K562 (cell line): ENCODE data around the gene EMC9. TPM values are rescaled to one million over a fixed set of nuclear protein-coding genes. Genes with fewer than 3 reads are reported as not detected.

Experiments used
- ATAC-seq: fragments of 200-7000 bp; cut with Tn5 transposase; 3 replicates; pipeline ENCODE4 v1.9.1; 2020; ENCODE audit warnings: moderate library complexity
- BruUV-seq: library from RNA; stranded (reverse); fragments of 400-500 nt; replicated peaks from 2 replicates; lab custom pipeline; 2021; lab: Mats Ljungman, UMichigan
- CTCF ChIA-PET: fragments of 300-600 bp; formaldehyde crosslinking; extraction: SDS; loops from one replicate; lab custom pipeline; 2021; ENCODE audit warnings: low intra/inter-chr PET ratio; lab: Yijun Ruan, JAX
- POLR2A ChIA-PET: fragments of 300-600, 350-650 bp; sonication (Branson Sonifier 250); formaldehyde crosslinking; extraction: SDS; loops from one replicate; lab custom pipeline; 2021; ENCODE audit warnings: antibody characterized with exemption, inconsistent platforms; lab: Yijun Ruan, JAX
- DNase-seq, 4 experiments: peaks; one replicate each; pipeline versions ENCODE4 v3.0.0 to v3.0.0-alpha.2; 2011 to 2018; ENCODE audit warnings: low spot score in 3 of 4, mixed read lengths in 3 of 4; ENCODE audit errors: extremely low read depth in 1 of 4
- FAIRE-seq: peaks from 2 replicates; lab custom pipeline; 2011; peaks lifted over from hg19 to GRCh38; lab: Jason Lieb, UNC
- H2AFZ ChIP-seq: 2 replicates; pipeline ENCODE4 v1.6.0; 2011; ENCODE audit warnings: low read depth, low read length, control low read depth, inconsistent platforms
- H3K27ac ChIP-seq: fragments of 200-600 bp; 3 replicates; pipeline ENCODE4 v1.8.0; 2011; ENCODE audit warnings: low read depth, mild to moderate bottlenecking, control low read depth, inconsistent platforms, low read length, moderate library complexity, mixed read lengths; ENCODE audit errors: extremely low read depth
- H3K27me3 ChIP-seq, 2 experiments: fragments of 300-600 bp in 1 of 2; 2 replicates in 1 of 2; 3 replicates in 1 of 2; pipeline versions ENCODE4 v1.6.0 to v1.8.0; 2011; ENCODE audit warnings: inconsistent platforms in 2 of 2, low read length in 2 of 2, mild to moderate bottlenecking in 1 of 2, mixed read lengths in 1 of 2, moderate library complexity in 1 of 2; ENCODE audit not compliant: control insufficient read depth in 2 of 2, insufficient read depth in 2 of 2
- H3K36me3 ChIP-seq: fragments of 300-600 bp; 3 replicates; pipeline ENCODE4 v1.8.0; 2011; ENCODE audit warnings: mild to moderate bottlenecking, low read length, inconsistent platforms; ENCODE audit not compliant: control insufficient read depth, insufficient read depth
- H3K4me1 ChIP-seq, 2 experiments: fragments of 200-600 bp in 1 of 2; replicated peaks in 1 of 2; 2 replicates in 1 of 2; 3 replicates in 1 of 2; pipeline versions ENCODE4 v1.5.1 to v1.8.0; 2011; ENCODE audit warnings: inconsistent platforms in 2 of 2, low read length in 2 of 2, mild to moderate bottlenecking in 1 of 2, mixed read lengths in 1 of 2, moderate library complexity in 1 of 2; ENCODE audit not compliant: control insufficient read depth in 2 of 2, insufficient read depth in 2 of 2
- H3K4me2 ChIP-seq: 2 replicates; pipeline ENCODE4 v1.6.1; 2011; ENCODE audit warnings: low read length, control low read depth, inconsistent platforms, mixed read lengths; ENCODE audit not compliant: insufficient read depth
- H3K4me3 ChIP-seq: fragments of 200-600 bp; sonication (generic), shearing (Covaris generic); 2 replicates; pipeline ENCODE4 v1.5.1; 2016; ENCODE audit warnings: control low read depth, inconsistent platforms
- H3K79me2 ChIP-seq: fragments of 200-600 bp; 3 replicates; pipeline ENCODE4 v1.8.0; 2011; ENCODE audit warnings: low read length, inconsistent platforms; ENCODE audit not compliant: control insufficient read depth, insufficient read depth
- H3K9ac ChIP-seq, 2 experiments: 2 replicates each; pipeline versions ENCODE4 v1.6.0 to v1.6.1; 2011; ENCODE audit warnings: low read depth in 2 of 2, low read length in 2 of 2, control low read depth in 1 of 2, inconsistent platforms in 1 of 2, mild to moderate bottlenecking in 1 of 2, mixed read lengths in 1 of 2; ENCODE audit not compliant: insufficient read depth in 1 of 2
- H3K9me1 ChIP-seq: one replicate; pipeline ENCODE4 v1.6.0; 2011; ENCODE audit warnings: inconsistent platforms, mild to moderate bottlenecking, low read length, moderate library complexity; ENCODE audit not compliant: control insufficient read depth, insufficient read depth
- H3K9me3 ChIP-seq: replicated peaks from 2 replicates; pipeline ENCODE4 v1.5.1; 2011; ENCODE audit warnings: low read depth, low read length, inconsistent platforms; ENCODE audit not compliant: control insufficient read depth, insufficient read depth
- H4K20me1 ChIP-seq: replicated peaks from 2 replicates; pipeline ENCODE4 v1.6.1; 2011; ENCODE audit warnings: low read length, inconsistent platforms, mixed read lengths; ENCODE audit not compliant: control insufficient read depth, insufficient read depth
- CBX1 ChIP-seq: sonication (generic); IDR thresholded peaks from 2 replicates; pipeline ENCODE4 v1.6.1; 2016; ENCODE audit warnings: antibody characterized with exemption, low read depth, mild to moderate bottlenecking
- CHCHD3 ChIP-seq: fragments of 250-450 bp; sonication (Bioruptor Pico); IDR thresholded peaks from 2 replicates; pipeline ENCODE4 v2.1.2; 2022; ENCODE audit warnings: mild to moderate bottlenecking
- DIDO1 ChIP-seq: fragments of 450-650 bp; IDR thresholded peaks from 2 replicates; pipeline ENCODE4 v1.6.1; 2016; ENCODE audit warnings: low read depth, missing biosample characterization, missing genetic modification characterization
- EGR1 ChIP-seq: fragments of 450-650 bp; conservative IDR thresholded peaks from 2 replicates; pipeline ENCODE4 v1.6.1; 2017; ENCODE audit warnings: mild to moderate bottlenecking
- MAFF ChIP-seq: IDR thresholded peaks from 2 replicates; pipeline ENCODE4 v1.6.1; 2012; ENCODE audit warnings: low read length, improper control_type of control experiment
- NONO ChIP-seq, 2 experiments: fragments of 200-400 bp in 1 of 2; fragments of 450-650 bp in 1 of 2; formaldehyde crosslinking in 1 of 2; IDR thresholded peaks; 2 replicates each; pipeline ENCODE4 v1.6.1; 2017; ENCODE audit warnings: low read depth in 2 of 2, mild to moderate bottlenecking in 2 of 2, moderate library complexity in 2 of 2, low read length in 1 of 2
- RFX1 ChIP-seq: fragments of 450-650 bp; IDR thresholded peaks from 2 replicates; pipeline ENCODE4 v1.6.1; 2016; ENCODE audit warnings: mild to moderate bottlenecking, moderate library complexity
- SP1 ChIP-seq: sonication (generic); formaldehyde crosslinking; IDR thresholded peaks from 2 replicates; pipeline ENCODE4 v1.8.1; 2022; ENCODE audit warnings: mild to moderate bottlenecking, missing genetic modification reagents
- TCF7 ChIP-seq: sonication (generic); IDR thresholded peaks from 2 replicates; pipeline ENCODE4 v1.6.1; 2016; ENCODE audit warnings: antibody characterized with exemption, borderline replicate concordance
- TCFL5 ChIP-seq: fragments of 250-450 bp; sonication (Bioruptor Pico); conservative IDR thresholded peaks from 2 replicates; pipeline ENCODE4 v1.6.1; 2021; ENCODE audit warnings: mild to moderate bottlenecking, moderate library complexity, matching md5 sums
- ZNF76 ChIP-seq: fragments of 250-450 bp; sonication (Bioruptor Pico); IDR thresholded peaks from 2 replicates; pipeline ENCODE4 v1.4.0; 2020; ENCODE audit warnings: mild to moderate bottlenecking, moderate library complexity, borderline replicate concordance
- ZNF778 ChIP-seq: fragments of 450-650 bp; formaldehyde crosslinking; IDR thresholded peaks from 2 replicates; pipeline ENCODE4 v1.4.0; 2020; ENCODE audit warnings: mild to moderate bottlenecking, moderate library complexity
- WGBS: fragments of 100-300 bp; shearing (Covaris generic); methylation state at CpG from one replicate; pipeline ENCODE4 v1.1.6; 2016; ENCODE audit warnings: low coverage, mixed read lengths; ENCODE audit not compliant: insufficient coverage; ENCODE audit errors: missing lambda C conversion rate; 5-methylcytosine and 5-hydroxymethylcytosine counted together
- in situ Hi-C: fragments of 300-500 bp; cut with MboI; formaldehyde crosslinking; loops from 4 replicates; pipeline ENCODE4 v1.15.0; 2018; ENCODE audit warnings: inconsistent platforms, mixed read lengths
- intact Hi-C: fragments of 100-400 bp; cut with micrococcal nuclease; formaldehyde crosslinking; loops from 2 replicates; pipeline ENCODE4 v1.14.2; 2022
- polyA plus RNA-seq, 8 experiments: library from polyadenylated mRNA; depleted of rRNA in 4 of 8; stranded (reverse) in 5 of 8; unstranded in 3 of 8; fragments of >200 nt; fragmentation: Nextera tagmentation in 2 of 8; fragmentation: Illumina TruSeq in 1 of 8; extraction: Ambion mirVana in 2 of 8; extraction: Trizol in 1 of 8; gene quantifications; 2 replicates each; pipeline versions ENCODE4 v1.2.1 to v1.2.3, GENCODE V29; 2011 to 2014; ENCODE audit warnings: inconsistent platforms in 1 of 8, missing spikeins in 1 of 8
- total RNA-seq, 7 experiments: library from RNA; depleted of rRNA in 6 of 7; stranded (reverse); fragments of >200 nt in 6 of 7; fragmentation: Illumina TruSeq in 2 of 7; extraction: Trizol in 2 of 7; gene quantifications; 2 replicates each; pipeline versions ENCODE4 v1.2.1 to v1.2.3, GENCODE V29; 2011 to 2021; ENCODE audit warnings: low replicate concordance in 1 of 7
- TF ChIP-seq, protein P1 (sequence below): sonication (generic); formaldehyde crosslinking; IDR thresholded peaks from 2 replicates; pipeline ENCODE4 v1.8.0; 2022; ENCODE audit warnings: mild to moderate bottlenecking, missing genetic modification reagents, borderline replicate concordance
- TF ChIP-seq, protein P2 (sequence below): fragments of 450-650 bp; formaldehyde crosslinking; conservative IDR thresholded peaks from 2 replicates; pipeline ENCODE4 v1.4.0; 2022; ENCODE audit warnings: mild to moderate bottlenecking, missing genetic modification characterization

Gene EMC9
- total and polyA plus RNA-seq, 9 of the 15 experiments (the other 6 are each of a cell fraction or from before 2014, with no cell fraction given) = 3.1 to 13.2 (median 7.8) TPM

DNA sequence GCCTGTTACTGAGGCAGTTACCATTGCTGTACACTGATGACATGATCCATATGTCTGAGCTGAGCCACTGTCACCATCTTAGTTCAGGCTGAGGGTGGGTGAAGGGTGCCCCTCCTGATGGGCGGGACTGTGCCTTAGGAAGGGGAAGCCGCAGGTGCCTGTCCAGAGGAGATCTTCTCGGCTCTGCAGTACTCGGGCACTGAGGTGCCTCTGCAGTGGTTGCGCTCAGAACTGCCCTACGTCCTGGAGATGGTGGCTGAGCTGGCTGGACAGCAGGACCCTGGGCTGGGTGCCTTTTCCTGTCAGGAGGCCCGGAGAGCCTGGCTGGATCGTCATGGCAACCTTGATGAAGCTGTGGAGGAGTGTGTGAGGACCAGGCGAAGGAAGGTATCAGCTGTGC lies 9.6 kb upstream of the EMC9 start:
- Histone ChIP-seq H3K27me3 (no peaks in the 10 kb centered on the region), H3K9me3 (no peaks in the 10 kb centered on the region), H3K9ac (no peak overlapping the region), H3K36me3 (peaks cover 59% of the 10 kb centered on the region; the same call in 2 of the 3 replicates), H3K79me2 (peaks cover 19% of the 10 kb centered on the region), H2AFZ (no peak overlapping the region), H3K4me1 (peaks cover 6 to 24% of the 10 kb centered on the region in 2 experiments; a peak in 4 of 5 replicates), H3K9me1 (no peaks in the 10 kb centered on the region), H3K4me2 (no peak overlapping the region), H3K4me3 (no peak overlapping the region), H4K20me1 (no peaks in the 10 kb centered on the region), H3K27ac (no peak overlapping the region)
- ATAC-seq (no peak), FAIRE-seq (no peak), DNase-seq (no peak)
- ChIA-PET CTCF (no interaction called here), POLR2A (interaction anchor here (1.1 to 1.2 kb wide), 2 partner anchors 10 to 14 kb away, joined by 3 to 4 read pairs; partner anchors contain the start of gene IRF9)
- peak; percentile 51 for TF ChIP-seq RFX1
- TF ChIP-seq, protein P1, sequence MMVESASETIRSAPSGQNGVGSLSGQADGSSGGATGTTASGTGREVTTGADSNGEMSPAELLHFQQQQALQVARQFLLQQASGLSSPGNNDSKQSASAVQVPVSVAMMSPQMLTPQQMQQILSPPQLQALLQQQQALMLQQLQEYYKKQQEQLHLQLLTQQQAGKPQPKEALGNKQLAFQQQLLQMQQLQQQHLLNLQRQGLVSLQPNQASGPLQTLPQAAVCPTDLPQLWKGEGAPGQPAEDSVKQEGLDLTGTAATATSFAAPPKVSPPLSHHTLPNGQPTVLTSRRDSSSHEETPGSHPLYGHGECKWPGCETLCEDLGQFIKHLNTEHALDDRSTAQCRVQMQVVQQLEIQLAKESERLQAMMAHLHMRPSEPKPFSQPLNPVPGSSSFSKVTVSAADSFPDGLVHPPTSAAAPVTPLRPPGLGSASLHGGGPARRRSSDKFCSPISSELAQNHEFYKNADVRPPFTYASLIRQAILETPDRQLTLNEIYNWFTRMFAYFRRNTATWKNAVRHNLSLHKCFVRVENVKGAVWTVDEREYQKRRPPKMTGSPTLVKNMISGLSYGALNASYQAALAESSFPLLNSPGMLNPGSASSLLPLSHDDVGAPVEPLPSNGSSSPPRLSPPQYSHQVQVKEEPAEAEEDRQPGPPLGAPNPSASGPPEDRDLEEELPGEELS (CRISPR knock-in tag) = no peak
- no TSS peak for BruUV-seq
- in situ Hi-C loops = no loop called here
- intact Hi-C loops = no loop called here
- 96% methylated on average over 9 of the region's 9 CpGs for WGBS

DNA sequence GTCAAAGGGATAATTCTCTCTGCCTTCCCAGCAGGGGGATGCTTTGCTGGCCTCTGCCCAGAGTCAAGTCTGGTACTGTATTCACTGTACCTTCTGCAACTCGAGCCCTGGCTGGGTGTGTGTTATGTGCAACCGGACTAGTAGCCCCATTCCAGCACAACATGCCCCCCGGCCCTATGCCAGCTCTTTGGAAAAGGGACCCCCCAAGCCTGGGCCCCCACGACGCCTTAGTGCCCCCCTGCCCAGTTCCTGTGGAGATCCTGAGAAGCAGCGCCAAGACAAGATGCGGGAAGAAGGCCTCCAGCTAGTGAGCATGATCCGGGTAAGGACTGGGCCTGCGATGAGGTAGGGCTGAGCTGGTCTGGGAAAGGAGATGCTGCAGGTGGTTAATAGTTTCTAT lies 9.2 kb upstream of the EMC9 start:
- peaks cover 23% of the 10 kb centered on the region for H3K79me2 ChIP-seq
- POLR2A ChIA-PET = interaction anchor here (1.2 kb wide), 1 partner anchor 13 kb away, joined by 4 read pairs; no protein-coding TSS in a partner anchor
- no peak overlapping the region for H3K4me2 ChIP-seq
- H3K27ac ChIP-seq = no peak overlapping the region
- H4K20me1 ChIP-seq = no peaks in the 10 kb centered on the region
- intact Hi-C loops (no loop called here), in situ Hi-C loops (no loop called here)
- no peaks in the 10 kb centered on the region for H3K27me3 ChIP-seq
- CTCF ChIA-PET = no interaction called here
- H3K9me3 ChIP-seq = no peaks in the 10 kb centered on the region
- 84% methylated on average over 5 of the region's 9 CpGs for WGBS
- H3K4me1 ChIP-seq = peaks cover 8 to 28% of the 10 kb centered on the region in 2 experiments; a peak in 4 of 5 replicates
- no TSS peak for BruUV-seq
- FAIRE-seq = no peak
- H3K9ac ChIP-seq = no peak overlapping the region
- no peak for ATAC-seq
- no peak overlapping the region for H2AFZ ChIP-seq
- no peak overlapping the region for H3K4me3 ChIP-seq
- H3K9me1 ChIP-seq = peaks cover under 1% of the 10 kb centered on the region
- peaks cover 54% of the 10 kb centered on the region; the same call in 2 of the 3 replicates for H3K36me3 ChIP-seq
- DNase-seq = no peak
- TF ChIP-seq SP1 (CRISPR knock-in tag) (no peak), CBX1 (no peak), DIDO1 (tag) (no peak), NONO (IDR thresholded peaks at IDR 0.05; ENCODE audit: low read depth in 2 of 2, low read length in 1 of 2) (no peak), ZNF778 (no peak), TCF7 (no peak), EGR1 (no peak), TCFL5 (CRISPR knock-in tag) (no peak), CHCHD3 (no peak), ZNF76 (CRISPR knock-in tag) (no peak), MAFF (no peak)
- TF ChIP-seq, protein P2, sequence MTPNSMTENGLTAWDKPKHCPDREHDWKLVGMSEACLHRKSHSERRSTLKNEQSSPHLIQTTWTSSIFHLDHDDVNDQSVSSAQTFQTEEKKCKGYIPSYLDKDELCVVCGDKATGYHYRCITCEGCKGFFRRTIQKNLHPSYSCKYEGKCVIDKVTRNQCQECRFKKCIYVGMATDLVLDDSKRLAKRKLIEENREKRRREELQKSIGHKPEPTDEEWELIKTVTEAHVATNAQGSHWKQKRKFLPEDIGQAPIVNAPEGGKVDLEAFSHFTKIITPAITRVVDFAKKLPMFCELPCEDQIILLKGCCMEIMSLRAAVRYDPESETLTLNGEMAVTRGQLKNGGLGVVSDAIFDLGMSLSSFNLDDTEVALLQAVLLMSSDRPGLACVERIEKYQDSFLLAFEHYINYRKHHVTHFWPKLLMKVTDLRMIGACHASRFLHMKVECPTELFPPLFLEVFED (CRISPR knock-in tag) = no peak
